Right hindlimb (tissue), 1 donor: Measurements from ENCODE around the gene MAP3K1.
"Not testable (repeated sequence)": the region's sequence is repeated elsewhere in the genome, so short reads cannot be mapped to it uniquely, and the experiment has no call there.

ENCODE experiments used
- DNase-seq: peaks from one replicate; pipeline ENCODE4 v3.0.0-alpha.2; 2018

MAP3K1 gene

DNA sequence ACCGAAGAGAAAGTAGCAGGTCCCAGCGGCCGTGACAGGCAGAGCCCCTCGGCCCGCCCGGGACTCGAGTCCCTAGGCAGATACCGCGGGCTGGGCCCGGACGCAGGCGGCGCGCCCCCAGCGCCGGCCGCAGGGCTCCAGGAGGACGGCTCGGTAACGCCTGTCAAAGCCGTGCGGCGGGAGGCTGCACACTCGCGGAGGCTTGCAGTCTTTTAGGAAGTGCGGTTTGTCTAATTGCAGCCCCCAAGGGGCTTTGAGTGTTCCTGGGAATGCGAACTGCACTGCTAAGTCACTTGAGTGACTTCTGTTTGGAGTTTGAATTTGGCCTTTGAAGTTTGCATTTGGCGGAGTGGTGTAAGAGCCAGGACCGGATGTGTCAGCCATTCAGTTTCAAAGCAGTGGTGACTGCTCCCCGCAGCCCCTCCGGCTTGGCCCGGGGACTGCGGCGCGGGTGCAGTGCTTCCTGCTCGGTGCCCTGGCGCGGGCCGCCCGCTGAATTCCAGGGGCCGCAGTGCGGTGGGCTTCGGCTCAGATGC is 1.3 kb downstream of the MAP3K1 start:
- peak; percentile 66 for DNase-seq

- DNase-seq: no peak
Observed at GRCh38 chr5:56817263-56818014, 2.1 kb downstream of the MAP3K1 start.

DNA sequence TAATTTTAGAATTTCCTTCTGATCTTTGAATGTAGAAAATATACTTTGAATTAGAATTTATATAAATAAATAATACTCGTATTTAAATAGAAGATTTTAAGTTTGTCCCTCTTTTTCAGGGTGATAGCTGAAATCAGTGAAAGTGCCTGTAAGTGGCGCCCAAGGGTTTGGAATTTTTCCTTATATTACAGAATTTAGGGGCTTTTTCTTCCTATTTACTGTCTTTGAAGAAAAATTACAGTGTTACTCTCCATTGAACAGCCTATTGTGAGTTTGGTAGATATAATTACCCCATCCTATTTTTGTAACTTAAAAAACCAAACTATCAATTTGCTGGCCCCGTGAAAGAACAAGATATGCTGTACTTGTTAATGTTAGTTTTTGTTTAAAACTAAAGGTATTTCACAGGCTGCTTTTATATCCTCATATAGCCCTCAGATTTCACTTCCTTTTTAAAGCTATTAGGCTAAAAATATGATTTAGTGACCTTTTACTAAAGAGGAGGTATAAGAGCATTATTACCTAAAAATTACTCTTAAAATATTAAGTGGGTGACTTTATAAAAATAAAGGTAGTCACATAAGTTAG is 3.2 kb downstream of the MAP3K1 start:
- no peak for DNase-seq

DNA sequence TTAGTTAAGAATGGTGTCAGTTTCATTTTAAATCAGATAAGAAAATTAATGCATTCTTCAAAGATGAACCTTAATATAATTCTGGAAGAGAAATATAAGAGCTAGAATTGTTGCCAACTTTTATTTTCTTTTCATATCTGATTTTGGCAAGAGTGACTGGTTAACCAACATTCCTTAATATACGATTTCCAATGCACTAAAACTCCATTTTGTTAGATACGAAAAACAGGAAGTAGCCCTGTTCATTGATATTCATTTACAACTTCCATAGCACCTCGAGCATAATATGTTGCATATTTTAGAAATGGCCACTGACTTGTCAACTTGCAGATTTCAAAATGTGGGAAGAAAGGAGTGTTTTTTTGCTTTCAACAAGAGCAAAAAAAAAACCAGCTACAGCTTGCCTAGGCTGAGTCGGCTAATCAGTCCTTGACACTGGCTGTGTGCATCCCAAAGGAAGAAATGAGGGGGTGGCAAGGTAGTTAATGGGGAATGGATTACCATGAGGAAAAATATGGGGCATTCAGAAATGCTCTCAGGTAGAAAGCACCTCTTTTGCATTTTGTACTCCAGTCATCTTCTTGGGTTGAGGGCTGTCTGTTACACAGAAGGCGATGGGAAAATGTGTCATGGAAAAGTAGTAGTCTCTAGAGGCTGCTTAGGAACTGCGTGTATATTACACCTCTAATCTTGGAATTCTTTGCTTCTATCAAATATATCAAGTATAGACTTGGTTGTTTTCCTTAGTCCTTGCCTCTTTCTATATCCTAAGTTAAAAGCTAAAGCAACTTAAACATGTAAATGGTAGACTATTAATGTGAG is 3.9 kb downstream of the MAP3K1 start:
- DNase-seq: no peak

GRCh38 chr5:56821868-56822267 is 6.5 kb downstream of the MAP3K1 start:
- not testable (repeated sequence) for DNase-seq

- peak; percentile 21 for DNase-seq
Observed at GRCh38 chr5:56822981-56823380, 7.6 kb downstream of the MAP3K1 start.

DNA sequence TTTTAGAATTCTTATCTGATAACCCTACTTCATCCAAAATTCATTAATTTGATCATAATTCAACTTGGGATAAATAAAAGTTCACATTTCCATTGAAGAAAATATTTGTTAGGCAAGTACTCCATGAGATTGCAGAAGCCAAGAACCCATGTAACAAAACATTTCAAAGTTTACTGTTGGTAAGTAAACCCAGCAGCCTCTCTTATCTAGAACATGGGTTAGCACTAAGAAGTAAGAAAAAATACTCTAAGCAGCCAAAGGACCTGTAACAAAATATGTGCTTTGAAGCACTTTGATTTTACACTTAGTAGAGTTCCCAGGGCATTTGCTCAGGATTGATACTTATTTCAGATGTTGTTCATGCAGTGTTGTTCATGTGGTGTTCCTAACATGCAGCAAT is 8.7 kb downstream of the MAP3K1 start:
- no peak for DNase-seq

- no peak for DNase-seq
Observed at GRCh38 chr5:56825222-56825824, 10.0 kb downstream of the MAP3K1 start.

DNA sequence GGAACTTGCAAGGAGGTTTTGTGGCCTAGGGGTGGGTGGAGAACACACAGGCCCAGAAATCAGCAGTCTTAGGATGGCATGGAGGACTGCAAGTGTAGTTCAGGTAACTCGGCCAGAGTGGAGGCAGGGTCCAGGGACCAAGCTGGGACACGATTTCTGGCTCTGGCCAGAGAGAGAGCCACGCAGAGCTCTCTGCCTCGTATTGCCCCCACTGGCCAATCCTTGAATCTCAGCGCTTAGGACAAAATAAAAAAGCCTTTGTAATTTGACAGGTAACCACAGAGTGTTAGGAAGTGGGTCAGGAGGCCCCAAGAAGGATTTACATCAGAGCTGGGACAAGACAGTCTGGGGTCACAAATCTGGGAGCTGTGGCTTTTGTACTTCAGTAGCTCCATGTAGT is 11.7 kb downstream of the MAP3K1 start:
- DNase-seq: no peak

- no peak for DNase-seq
Observed at GRCh38 chr5:56827924-56828323, 12.6 kb downstream of the MAP3K1 start.

DNA sequence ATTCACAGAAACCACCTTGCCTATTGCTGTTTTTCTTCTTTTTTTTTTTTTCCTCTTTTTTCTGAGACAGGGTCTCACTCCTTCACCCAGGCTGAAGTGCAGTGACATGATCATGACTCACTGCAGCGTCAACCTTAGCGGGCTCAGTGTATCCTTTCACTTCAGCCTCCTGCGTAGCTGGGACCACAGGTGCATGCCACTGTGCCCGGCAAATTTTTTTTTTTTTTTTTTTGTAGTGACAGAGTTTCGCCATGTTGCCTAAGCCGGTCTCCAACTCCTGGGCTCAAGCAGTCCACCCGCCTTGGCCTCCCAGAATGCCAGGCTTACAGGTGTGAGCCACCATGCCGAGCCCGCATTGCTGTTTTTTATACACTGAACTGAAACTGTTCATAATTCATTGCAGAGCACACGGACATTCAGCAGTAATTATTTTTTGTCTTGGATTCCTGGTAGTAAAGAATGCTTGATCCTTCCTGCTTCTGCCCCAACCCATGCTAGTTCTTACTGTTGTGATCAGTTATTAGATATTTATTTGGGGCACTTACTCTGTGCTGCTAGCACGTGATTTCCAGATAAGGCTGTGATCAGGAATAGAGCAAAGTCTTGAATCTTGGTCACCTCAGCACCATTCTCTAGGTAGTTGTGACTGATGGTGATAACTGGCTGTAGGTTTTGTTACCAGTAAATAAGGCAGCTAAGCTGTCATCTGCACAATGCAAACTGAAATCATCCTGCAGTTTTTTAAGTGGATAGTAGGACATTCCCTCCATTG is 14.0 kb downstream of the MAP3K1 start:
- no peak for DNase-seq

- no peak for DNase-seq
Observed at GRCh38 chr5:56831773-56832172, 16.4 kb downstream of the MAP3K1 start.

GRCh38 chr5:56833325-56833724 is 18.0 kb downstream of the MAP3K1 start:
- no peak for DNase-seq

- DNase-seq: no peak
Observed at GRCh38 chr5:56837381-56837780, 22.0 kb downstream of the MAP3K1 start.

GRCh38 chr5:56837956-56838355 is 22.6 kb downstream of the MAP3K1 start:
- no peak for DNase-seq

DNA sequence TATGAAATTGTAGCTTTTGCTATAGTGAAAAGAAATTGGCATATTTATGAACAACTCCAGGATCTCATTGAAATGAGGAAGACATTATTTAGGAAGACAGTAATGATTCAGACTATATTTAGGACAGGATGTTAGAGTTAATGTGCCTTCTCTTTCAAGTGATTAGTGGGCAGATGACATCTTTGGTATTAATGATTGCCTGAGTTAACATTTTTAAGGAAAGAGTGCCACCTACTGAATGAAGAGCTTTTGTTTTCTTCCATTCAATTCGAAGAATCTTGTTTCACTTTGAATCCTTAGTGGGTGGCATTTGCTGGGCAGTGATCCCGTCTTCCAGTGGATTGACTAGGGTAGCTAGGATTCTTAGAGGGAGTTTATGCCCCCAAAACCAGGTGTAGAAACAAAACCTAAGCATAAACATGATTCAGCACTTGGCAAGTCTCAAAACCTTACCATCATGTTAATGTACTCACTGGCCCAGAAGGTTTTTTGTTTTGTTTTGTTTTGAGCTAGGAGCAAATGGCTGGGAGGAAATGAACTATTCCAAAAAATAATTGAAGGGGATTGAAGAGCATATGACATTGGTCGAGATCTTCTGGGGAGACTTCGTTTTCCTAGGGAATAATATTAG is 23.2 kb downstream of the MAP3K1 start:
- DNase-seq: no peak

- DNase-seq: no peak
Observed at GRCh38 chr5:56839062-56839461, 23.7 kb downstream of the MAP3K1 start.

- DNase-seq: no peak
Observed at GRCh38 chr5:56840597-56840996, 25.2 kb downstream of the MAP3K1 start.

- DNase-seq: no peak
Observed at GRCh38 chr5:56845277-56845676, 29.9 kb downstream of the MAP3K1 start.

DNA sequence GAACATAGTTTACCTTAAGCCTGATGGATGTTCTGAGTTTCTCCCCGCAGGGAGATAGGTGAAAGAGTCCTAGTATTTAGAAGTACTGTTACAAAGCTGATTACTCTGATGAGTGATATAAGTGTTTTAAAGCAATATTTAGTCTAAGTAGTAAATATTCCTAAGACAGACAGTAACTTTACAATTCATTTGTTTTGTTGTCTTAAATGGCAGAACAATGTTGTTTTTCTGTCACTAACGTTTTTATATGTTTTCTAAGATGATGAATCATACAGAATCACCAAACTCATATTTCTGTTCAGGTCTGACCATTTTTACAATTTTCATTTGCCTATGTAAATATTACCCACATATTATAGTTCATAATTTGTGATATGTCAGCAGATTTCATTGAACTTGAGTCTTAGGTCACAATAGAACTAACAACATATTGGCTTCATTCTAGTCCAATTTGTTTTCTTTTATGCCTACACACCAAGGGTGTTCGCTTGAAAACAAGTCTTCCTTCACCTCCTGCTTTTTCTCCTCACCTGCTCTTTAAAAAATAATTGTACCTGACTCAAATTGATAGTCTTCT is 30.6 kb downstream of the MAP3K1 start:
- no peak for DNase-seq

GRCh38 chr5:56848206-56848605 is 32.9 kb downstream of the MAP3K1 start:
- no peak for DNase-seq

GRCh38 chr5:56849671-56850070 is 34.3 kb downstream of the MAP3K1 start:
- DNase-seq: no peak
